NCI-H1417 treated with DMSO at 0.1 percent for 48 hours (cell line): ENCODE results near the gene PSMD7.
A peak's percentile ranks its signal among the peaks of the same experiment; 100 is the strongest.

Experiments
- DNase-seq: peaks from one replicate; lab custom pipeline; 2025; lab: John Stamatoyannopoulos, UW

The PSMD7 gene

DNA sequence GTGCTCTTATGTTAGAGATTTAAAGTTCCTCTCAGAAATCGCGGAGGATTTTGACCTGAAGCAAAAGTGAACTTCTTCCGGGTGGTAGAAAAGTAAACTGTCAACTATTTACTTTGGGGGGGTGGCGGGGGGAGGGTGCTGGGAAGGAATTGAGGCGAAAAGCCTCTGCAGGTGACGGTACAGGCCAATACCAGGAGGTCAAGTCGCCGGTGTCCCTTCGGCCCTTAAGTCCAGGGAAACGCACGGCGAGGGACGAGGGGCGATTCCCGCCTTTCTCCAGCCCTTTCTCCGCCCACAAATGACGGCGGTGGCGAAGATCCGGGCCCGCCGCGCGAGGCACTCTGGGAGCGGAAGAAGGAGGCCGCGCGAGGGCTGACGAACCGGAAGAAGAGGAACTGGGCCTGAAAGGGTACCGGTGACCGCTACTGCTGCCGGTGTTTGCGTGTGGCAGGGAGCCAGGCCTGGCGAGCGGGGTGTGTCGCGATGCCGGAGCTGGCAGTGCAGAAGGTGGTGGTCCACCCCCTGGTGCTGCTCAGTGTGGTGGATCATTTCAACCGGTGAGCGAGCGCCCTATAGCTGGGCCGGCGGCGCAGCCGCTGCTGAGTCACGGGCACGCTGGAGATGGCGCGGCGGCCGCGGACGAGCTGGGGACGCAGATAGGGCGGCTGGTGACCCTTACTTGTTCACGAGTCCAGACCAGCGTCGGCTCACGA lies at the start of gene PSMD7:
PSMD7 (plus strand) TSS at position 383 of the 713 bp plus-strand sequence; CDS start at position 484, 101 bp downstream.
- DNase-seq = peak; percentile 54

DNA sequence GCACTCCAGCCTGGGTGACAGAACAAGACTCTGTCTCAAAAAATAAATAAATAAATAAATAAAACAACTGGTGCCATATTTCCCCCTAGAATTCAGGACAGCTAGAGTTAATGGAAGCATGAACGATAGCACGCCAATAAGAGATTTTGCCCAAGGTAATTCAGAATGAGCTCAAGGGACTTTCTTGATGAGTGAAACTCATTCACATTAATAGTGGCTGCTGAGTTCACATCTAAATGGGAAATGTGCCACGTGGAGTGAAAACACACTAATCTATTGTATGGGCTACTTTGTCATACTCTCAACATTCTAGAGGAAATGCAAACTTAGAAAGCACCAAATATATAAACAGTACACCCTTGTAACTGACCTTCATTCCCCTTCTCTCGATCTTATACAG lies 47.4 kb upstream of the PSMD7 start:
- DNase-seq = no peak

DNA sequence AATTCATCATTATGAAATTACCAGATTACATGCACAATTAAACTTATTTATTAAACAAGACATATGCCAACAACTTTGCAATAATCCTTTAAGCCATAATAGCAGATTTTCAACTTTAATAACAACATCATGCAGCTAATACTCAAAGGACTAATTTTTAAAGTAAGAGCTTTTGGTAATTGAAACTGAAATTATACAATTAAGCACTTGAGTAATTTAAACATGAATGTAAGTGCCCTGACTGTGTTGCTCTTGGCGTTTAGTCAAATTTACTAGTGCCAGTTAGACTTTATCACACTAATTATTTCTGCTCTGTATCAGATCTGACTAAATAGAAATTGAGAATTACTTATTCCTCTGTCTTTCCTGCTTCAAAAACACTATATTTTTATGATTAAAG lies 46.8 kb upstream of the PSMD7 start:
- DNase-seq = peak; percentile 40

DNA sequence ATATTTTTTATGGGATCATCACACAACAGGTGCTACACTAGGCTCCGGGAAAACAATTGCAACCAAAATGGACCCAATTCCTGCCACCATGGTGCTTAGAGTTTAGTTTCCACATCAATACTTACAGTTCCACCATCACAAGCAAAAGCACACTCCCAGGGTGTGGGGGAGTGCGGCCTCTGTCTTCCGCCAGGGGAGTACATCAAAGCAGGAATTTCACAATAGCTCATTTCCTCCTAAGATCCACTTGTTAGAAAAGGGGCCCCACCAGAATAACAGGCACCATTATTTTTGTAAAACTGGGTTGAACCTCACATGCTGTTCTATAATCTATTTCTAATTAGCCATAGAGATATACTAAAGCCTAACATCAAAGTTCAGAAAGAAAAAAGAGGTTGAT lies 44.3 kb upstream of the PSMD7 start:
- no peak for DNase-seq

DNA sequence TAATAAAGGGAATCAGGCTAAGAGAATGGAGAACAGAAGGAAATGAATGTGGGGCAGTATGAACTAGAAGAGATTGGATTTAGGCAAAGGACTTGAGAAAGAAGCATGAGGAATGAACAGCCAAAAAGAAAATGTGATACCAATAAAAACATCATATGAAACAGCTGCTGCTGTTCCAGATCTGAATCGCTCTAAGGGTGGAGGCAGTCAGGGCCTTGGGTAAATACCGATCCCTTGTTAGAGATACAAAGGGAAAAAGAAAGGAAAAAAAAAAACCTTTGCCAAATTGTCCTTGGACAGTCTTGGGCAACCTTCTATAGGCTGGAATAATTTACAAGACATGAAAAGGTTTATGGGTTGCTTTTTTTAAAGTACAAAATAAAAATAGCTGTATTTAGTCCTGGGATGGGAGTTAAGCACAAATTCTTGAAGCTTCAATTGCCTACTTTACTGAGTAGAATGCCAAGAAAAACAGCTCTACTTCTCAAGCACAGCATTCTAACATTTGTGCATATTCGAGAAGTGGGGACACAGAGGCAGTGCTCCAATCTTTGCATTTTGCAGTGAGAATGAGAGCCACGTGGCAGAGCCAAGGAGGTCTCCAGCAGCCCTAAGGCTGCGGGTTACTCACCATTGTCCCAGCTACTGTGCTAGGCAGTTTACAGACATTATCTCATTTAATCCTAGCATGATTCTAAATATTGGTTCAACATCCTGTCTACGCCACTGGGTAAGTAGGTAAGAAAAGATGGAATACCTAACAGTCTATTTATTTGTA lies 43.3 kb upstream of the PSMD7 start:
- DNase-seq = no peak

DNA sequence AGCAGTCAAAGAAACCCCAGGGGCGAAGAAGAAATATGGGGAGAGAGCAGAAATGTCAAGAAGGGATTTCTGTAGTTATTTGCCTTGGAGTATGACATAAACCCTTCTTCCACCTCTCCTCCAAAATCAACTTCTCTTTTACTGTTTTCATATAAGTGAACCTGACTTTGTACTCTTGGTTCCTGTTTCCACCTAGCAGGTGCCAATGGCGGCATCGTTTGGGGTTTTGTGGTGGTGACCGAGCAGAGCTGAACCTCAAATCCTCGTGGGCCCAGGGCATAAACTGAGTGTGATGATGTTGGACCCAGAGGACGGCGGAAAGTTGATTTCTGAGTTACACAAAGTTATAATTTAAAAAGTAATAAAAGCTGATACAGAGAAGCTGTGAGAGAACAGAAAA lies 39.6 kb upstream of the PSMD7 start:
- DNase-seq = no peak

DNA sequence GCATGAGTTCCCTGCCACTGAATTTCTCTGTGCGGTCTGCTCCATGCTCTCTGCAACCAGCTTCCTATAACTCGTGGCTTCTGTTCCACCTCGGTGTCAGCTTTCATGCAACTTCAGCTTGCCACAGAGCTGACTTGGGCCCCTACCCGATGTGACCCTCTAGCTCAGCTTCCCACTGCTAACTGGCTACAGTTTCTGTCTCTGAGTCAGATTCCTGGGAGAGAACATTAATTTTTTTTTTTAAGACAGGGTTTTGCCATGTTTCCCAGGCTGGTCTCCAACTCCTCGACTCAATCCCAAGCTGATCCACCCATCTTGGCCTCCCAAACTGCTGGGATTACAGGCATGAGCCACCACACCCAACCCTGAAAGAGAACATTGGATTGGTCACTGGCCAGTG lies 35.5 kb upstream of the PSMD7 start:
- DNase-seq = no peak

DNA sequence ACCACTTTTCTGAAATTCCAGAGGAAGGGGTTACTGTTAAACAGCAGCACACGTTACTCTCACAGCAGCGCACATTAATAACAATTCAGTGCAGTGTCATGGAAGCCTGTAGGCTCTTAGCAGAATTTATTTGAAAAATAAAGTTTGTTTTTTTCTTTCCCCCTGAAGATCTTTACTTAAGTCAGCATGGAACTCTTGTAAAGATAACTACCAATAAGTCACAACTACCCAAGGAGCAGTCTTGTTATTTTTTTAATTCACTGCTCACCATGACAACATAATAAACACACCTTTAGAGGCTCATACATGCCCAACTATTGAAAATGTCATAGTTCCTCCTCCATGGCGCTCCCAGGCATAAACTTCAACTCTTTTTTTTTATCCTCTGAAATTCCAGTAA lies 31.8 kb upstream of the PSMD7 start:
- no peak for DNase-seq

DNA sequence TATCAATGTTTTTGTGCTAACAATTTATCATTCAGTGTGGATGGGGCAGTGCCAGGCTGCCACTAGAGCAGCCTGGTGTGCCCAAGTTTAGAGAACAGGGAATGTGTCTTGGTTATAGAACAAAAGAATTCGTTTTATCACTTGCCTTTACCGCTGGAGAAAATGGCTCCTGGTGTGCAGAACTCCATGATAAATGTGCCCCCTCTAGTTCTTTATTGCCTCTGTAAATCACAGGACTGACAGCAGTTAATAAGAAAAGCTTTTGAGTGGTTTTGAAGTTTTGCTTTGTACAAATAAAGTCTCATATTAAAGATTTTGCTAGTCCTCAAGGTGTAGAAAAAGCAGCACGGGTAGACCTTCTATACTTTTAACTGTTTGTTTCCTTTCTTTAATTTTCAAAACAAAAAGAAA lies 28.2 kb upstream of the PSMD7 start:
- DNase-seq = no peak

DNA sequence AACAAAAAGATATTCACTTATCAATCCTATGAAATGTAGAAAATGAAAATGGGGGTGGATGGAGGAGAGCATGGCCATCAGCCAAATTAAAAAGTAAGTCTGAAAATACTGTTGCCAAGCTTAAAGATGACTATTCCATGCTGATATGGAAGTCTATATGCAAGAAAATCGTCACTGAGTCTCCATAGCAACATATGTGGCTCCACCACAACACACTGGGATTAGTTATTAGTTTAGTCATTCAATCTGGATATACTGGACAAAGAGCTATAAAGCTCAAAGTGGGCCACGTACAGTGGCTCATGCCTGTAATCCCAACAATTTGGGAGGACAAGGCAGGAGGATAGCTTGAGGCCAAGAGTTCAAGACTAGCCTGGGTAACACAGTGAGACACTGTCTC lies 24.7 kb upstream of the PSMD7 start:
- no peak for DNase-seq

DNA sequence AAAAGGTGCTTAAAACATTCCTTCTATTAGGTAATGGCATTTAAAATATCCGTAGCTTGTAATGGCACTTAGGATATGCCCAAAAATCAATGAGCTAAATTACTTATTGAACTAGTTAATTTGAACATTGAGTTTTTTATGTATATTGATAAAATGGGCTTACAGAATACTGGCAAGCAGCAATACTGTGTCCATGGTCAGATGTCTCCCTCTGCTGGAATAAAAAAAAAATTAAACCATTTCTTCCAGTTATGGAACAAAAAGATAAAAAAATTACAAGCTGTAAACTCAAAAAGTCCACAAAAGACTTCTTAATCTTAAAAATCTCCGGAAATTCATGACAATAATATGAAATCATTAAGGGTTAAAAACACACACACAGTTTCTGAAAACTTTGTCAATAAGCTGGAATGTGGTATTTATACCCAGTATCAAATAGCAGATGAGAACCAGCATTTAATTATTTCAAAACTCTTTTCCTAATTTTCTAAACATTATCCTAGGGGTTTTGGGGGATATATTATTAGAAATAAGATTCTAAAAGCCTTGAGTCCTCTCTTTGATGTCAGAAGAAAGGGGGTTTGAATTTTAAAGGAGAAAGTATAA lies 21.5 kb upstream of the PSMD7 start:
- no peak for DNase-seq

DNA sequence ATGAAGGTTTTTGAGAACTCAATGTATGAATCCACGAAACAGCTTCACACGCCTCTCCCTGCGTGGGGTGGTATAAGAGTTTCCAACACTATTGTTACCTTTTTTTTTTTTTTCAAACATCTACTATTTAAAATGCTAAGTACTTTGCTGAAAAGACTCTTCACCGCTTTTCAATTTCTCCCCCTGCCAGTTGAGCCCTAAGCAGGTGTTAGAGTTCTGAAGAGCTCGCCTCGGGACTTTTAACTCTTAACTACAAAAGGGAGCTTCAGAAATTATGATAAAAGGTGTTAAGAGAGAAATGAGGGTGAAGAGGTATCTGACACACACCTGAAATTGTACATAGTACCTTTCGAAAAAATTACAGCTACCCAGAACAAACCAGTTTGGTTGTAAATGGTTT lies 20.9 kb upstream of the PSMD7 start:
- DNase-seq = no peak

DNA sequence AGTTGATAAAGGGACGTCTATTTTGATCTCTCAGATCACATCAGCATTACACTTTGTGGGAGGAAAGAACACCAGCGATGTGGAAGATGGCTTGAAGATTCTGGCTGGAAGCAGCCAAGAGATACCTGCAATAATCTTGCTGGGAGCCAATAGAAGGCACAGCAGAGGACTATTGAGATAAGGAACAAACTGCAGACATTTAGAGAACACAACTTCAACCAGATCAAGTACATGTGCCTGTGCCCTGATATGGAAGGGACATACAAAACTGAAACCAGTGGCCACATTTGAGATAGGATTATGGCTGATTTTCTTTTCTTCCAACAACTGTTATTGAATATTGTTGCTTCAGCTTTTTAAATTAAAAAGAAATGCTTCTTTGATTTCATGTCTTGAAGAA lies 18.6 kb upstream of the PSMD7 start:
- DNase-seq = no peak

DNA sequence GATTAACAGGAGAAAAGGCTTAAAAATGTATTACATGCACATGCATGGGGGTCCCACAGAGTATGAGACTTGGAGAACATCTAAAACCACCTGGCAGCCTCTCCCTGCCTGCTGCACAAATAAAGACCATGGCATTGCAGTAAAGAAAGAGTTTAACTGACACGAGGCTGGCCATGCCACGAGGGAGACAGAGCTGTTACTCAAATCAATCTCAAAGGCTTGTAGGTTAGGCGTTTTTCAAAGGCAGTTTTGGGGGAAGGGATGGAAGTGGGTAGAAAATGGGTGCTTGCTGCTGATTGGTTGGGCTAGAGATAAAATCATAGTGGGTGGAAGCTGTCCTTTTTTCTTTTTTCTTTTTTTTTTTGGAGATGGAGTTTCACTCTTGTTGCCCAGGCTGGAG lies 17.3 kb upstream of the PSMD7 start:
- DNase-seq = no peak

DNA sequence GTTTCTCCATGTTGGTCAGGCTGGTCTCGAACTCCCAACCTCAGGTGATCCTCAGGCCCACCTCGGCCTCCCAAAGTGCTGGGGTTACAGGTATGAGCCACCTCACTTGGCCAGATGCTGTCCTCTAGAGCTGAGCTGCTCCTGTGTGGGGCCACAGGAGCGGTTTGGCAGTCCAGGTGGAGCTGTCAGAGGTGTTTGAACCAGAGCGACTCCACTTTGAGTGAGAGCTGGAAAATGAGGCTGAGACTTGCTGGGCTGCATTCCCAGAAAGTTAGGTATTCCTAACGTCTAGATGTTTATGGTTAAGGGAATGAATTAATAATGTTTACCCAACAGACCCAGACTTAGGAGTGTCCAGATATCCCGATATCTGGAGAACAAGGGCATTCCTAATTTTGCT lies 16.8 kb upstream of the PSMD7 start:
- DNase-seq = no peak

DNA sequence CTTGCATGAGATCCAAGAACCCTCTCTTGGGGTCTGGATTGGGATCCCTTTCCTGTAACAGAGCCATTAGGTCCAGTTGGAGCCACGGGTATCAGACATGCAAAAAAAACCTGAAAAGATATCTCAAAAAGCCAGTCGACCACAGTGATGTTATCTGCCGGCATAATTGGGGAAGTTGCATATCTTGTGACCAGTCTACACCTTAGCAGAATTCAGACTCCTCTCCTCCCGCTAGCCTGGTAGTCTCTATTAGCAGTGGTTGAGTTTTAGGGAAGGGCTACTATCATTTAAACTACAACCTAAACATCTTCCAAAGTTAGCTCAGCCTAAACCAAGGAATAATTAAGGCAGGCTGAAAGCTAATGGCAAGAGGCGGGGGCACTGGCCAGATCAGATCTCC lies 16.2 kb upstream of the PSMD7 start:
- DNase-seq = no peak

DNA sequence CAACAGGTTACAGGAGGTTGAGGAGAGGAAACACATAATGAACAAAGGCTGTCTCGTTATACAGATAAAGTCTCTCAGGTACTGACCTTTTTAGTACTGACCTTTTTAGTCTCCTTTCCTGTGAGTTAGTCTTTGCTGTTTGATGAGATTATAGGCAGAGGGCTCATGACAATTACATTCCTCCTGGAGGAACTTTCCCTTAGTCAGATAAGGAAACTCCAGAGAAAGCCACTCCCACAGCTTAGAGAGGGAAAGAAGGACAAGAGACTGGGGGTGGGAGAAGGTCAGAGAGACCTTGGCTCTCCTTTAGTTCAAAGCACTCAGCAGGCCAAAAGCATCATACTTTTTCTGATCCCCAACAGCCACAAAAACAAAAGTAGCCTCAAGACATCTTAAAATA lies 15.3 kb upstream of the PSMD7 start:
- no peak for DNase-seq

DNA sequence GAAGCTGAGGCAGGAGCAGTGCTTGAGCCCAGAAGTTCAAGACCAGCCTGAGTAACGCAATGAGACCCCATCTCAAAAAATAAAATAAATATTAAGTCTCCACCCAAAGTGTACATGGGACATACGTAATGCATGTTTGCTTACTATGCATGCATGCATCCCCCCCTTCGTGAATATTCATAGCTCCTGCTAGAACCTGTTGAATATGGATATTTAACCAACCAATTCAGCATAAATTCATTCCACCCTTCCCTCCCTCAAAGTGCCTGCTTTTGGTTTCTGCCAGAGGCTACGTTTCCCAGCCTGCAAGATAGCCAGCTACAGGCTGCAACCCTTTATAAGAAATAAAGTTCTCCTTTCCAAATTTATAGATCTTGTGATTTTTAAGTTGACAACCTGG lies 12.9 kb upstream of the PSMD7 start:
- no peak for DNase-seq

DNA sequence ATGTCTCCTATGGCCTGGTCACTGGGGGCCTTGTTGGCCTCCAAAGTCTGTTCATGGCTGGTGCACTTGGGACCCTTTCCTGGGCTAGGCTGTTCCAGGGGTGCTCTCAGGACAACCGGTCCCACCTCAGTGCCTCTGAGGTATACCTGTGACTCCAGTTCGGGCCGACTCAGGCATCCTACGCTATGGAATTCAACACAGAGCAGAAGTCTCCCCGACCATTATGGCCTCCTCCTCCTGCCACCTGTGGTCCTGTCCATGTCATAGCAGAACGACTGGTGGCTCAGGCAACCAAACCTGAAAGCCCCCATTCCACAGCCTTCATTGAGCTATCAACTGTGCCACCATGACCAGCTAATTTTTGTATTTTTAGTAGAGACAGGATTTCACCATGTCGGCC lies 8.5 kb upstream of the PSMD7 start:
- DNase-seq = no peak

DNA sequence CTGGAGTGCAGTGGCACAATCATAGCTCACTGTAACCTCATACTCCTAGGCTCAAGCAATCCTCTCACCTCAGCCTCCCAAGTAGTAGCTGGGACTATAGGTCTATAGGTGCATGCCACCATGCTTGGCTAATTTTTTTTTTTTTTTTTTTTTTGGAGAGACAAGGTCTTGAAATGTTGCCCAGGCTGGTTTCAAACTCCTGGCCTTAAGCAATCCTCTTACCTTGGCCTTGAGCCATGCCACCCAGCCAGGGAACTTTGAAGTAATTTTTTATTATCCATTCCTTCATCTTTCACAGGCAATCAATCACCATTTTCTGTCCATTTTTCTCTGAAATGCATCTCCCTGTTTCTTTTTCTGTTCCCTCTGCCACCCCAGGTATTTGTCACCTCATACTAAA lies 6.3 kb upstream of the PSMD7 start:
- DNase-seq = no peak

DNA sequence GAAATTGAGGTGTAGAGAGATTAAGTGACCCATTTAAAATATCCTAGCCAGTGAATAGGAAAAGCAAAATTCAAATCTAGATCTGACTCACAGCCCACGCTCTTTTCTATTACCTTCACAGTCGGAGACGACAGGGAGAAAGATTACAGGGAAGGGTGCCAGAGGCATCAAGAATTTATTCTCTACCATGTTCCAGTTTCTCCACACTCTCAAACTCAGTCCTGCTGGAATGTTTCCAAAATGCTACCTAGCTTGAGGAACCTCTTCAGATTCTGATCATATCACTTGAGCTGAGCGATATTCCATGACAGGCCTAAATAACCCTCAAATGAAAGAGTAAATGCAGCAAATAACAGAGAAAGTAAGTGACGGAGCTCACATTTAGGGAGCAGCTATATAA lies 5.4 kb upstream of the PSMD7 start:
- DNase-seq = no peak

DNA sequence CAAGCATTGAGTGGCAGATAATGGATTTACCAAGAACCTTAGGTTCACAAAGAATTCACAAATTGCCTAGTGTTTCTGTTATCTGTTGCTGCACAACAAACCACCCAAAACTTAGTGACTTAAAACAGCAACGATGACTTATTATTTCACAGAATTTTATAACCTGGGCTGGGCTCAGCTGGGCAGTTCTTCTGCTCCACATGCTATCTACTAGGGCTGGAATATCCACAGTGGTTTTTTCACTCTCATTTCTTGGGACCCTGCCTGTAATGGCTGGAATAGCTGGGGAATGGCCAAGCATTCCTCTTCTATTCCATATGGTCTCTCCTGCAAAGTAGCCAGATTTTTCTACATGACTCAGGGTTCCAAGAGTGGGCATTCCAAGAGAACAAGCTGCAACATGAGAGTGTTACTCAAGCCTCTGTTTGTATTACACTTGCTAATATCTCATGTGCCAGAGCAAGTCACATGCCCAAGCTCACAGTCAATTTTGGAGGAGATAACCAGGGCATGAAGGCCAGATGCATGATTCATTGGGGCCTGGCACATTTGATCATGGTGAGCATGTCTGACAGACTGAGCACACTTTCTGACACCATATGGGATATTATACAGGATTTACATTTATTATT lies 4.9 kb upstream of the PSMD7 start:
- DNase-seq = no peak

DNA sequence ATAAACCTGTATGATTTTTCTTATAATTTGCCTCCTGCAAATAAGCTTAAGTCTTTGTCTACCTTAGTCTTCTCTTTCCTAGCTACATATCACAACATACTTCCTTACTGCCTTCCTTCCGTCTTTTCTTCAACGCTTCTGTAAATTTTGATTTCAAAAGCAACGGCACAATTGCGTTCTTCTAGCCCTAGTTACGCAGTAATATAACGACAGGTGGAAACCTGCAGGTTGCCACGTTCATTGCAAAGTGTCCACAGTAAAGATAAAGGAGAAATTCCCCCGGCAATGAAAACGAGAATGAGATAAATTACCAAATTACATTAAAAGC lies 546 bp upstream of the PSMD7 start:
- no peak for DNase-seq
